HepG2 (cell line): Measurements from ENCODE around the gene SLC66A3. TPM values are rescaled to one million over a fixed set of nuclear protein-coding genes. Genes with fewer than 3 reads are reported as not detected.
A peak's percentile ranks its signal among the peaks of the same experiment; 100 is the strongest.

Experiments used
- ETV5 ChIP-seq: IDR thresholded peaks from 2 replicates; pipeline ENCODE4 v1.6.1; 2018; ENCODE audit warnings: missing biosample characterization, missing genetic modification reagents, inconsistent platforms, borderline replicate concordance
- KLF11 ChIP-seq: IDR thresholded peaks from 2 replicates; pipeline ENCODE4 v1.6.1; 2016; ENCODE audit warnings: missing compliant biosample characterization
- MYC ChIP-seq: sonication (generic); formaldehyde crosslinking; IDR thresholded peaks from 2 replicates; pipeline ENCODE4 v1.9.0; 2021; ENCODE audit warnings: missing genetic modification reagents, borderline replicate concordance
- SSRP1 ChIP-seq: IDR thresholded peaks from 2 replicates; pipeline ENCODE4 v1.6.1; 2016; ENCODE audit warnings: control low read depth
- ZNF225 ChIP-seq: sonication (generic); formaldehyde crosslinking; IDR thresholded peaks from 2 replicates; pipeline ENCODE4 v1.4.0; 2020; ENCODE audit warnings: mild to moderate bottlenecking, missing genetic modification reagents
- ZNF350 ChIP-seq: sonication (generic); formaldehyde crosslinking; IDR thresholded peaks from 2 replicates; pipeline ENCODE4 v1.4.0; 2020; ENCODE audit warnings: mild to moderate bottlenecking, low read depth, missing genetic modification reagents, borderline replicate concordance
- ZNF563 ChIP-seq: sonication (generic); formaldehyde crosslinking; IDR thresholded peaks from 2 replicates; pipeline ENCODE4 v1.8.0; 2022; ENCODE audit warnings: mild to moderate bottlenecking, moderate library complexity, missing genetic modification reagents
- ZNF883 ChIP-seq: sonication (generic); formaldehyde crosslinking; IDR thresholded peaks from 2 replicates; pipeline ENCODE4 v1.5.1; 2020; ENCODE audit warnings: mild to moderate bottlenecking, missing genetic modification reagents; ENCODE audit errors: not compliant biosample characterization
- ZZZ3 ChIP-seq: sonication (generic); formaldehyde crosslinking; IDR thresholded peaks from 2 replicates; pipeline ENCODE4 v1.4.0; 2020; ENCODE audit warnings: missing genetic modification reagents, mild to moderate bottlenecking, borderline replicate concordance
- polyA plus RNA-seq, 8 experiments: library from polyadenylated mRNA; depleted of rRNA in 3 of 8; stranded (reverse) in 7 of 8; unstranded in 1 of 8; fragments of >200 nt; fragmentation: Illumina TruSeq in 4 of 8; extraction: Trizol in 4 of 8; gene quantifications; 2 replicates each; pipeline versions ENCODE4 v1.2.1 to v1.2.3, GENCODE V29; 2011 to 2016; ENCODE audit warnings: low read depth in 4 of 8, missing spikeins in 1 of 8, mixed read lengths in 1 of 8; ENCODE audit not compliant: insufficient read depth in 1 of 8
- total RNA-seq, 5 experiments: library from RNA; depleted of rRNA; stranded (reverse); fragments of >200 nt; fragmentation: Illumina TruSeq; extraction: Trizol; gene quantifications; 2 replicates each; pipeline ENCODE4 v1.2.3, GENCODE V29; 2016; ENCODE audit warnings: low read depth in 1 of 5
- TF ChIP-seq, protein P1 (sequence below): sonication (generic); formaldehyde crosslinking; IDR thresholded peaks from 2 replicates; pipeline ENCODE4 v1.4.0; 2020; ENCODE audit warnings: missing genetic modification reagents; ENCODE audit errors: not compliant biosample characterization
- TF ChIP-seq, protein P2 (sequence below): IDR thresholded peaks from 2 replicates; pipeline ENCODE4 v1.6.1; 2012; ENCODE audit warnings: low read length, improper control_type of control experiment
- TF ChIP-seq, protein P3 (sequence below): sonication (generic); formaldehyde crosslinking; IDR thresholded peaks from 2 replicates; pipeline ENCODE4 v1.4.0; 2020; ENCODE audit warnings: missing genetic modification reagents
- TF ChIP-seq, protein P4 (sequence below): sonication (generic); formaldehyde crosslinking; IDR thresholded peaks from 2 replicates; pipeline ENCODE4 v1.5.0; 2020; ENCODE audit warnings: mild to moderate bottlenecking, missing genetic modification reagents
- TF ChIP-seq, protein P5 (sequence below): IDR thresholded peaks from 2 replicates; pipeline ENCODE4 v1.6.1; 2016; ENCODE audit warnings: control low read depth

SLC66A3 gene
- total and polyA plus RNA-seq, 2 of the 13 experiments (the other 11 are each of a cell fraction or from before 2014, with no cell fraction given): 2.2 to 3.7 TPM

DNA sequence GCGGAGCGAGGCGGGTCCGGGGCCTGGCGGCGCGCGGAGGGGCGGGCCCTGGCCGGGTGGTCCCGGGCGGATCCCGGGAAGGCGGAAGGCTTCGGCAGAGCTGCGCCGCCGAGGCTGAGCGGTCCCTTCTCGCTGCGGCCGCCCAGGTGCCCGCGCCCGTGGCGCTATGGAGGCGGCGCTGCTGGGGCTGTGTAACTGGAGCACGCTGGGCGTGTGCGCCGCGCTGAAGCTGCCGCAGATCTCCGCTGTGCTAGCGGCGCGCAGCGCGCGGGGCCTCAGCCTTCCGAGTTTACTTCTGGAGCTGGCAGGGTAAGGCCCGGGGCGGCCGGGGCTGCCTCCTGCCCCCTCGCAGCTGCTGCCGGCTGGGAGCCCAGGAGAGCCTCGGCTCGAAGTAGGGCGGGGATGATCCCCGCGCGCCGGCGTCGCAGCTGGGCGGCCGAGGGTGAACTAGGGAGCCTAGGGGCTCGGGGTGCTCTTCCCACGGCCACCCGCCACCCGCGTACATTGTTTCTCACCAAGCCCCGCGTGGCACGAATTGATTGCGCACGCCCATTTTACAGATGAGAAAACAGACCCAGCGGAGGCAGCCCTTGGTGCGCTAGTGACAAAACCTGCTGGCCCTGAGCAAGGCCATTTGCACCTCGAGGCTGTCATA, at the start of gene SLC66A3 (continued):
- peak; percentile 43; the same call in 1 of the 2 replicates for TF ChIP-seq ZNF350 (CRISPR knock-in tag)
- TF ChIP-seq, protein P1, sequence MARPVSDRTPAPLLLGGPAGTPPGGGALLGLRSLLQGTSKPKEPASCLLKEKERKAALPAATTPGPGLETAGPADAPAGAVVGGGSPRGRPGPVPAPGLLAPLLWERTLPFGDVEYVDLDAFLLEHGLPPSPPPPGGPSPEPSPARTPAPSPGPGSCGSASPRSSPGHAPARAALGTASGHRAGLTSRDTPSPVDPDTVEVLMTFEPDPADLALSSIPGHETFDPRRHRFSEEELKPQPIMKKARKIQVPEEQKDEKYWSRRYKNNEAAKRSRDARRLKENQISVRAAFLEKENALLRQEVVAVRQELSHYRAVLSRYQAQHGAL (CRISPR knock-in tag): peak; percentile 48
- peak; percentile 64 for TF ChIP-seq MYC (CRISPR knock-in tag)
- no peak for TF ChIP-seq ZZZ3 (CRISPR knock-in tag)
- TF ChIP-seq, protein P2, sequence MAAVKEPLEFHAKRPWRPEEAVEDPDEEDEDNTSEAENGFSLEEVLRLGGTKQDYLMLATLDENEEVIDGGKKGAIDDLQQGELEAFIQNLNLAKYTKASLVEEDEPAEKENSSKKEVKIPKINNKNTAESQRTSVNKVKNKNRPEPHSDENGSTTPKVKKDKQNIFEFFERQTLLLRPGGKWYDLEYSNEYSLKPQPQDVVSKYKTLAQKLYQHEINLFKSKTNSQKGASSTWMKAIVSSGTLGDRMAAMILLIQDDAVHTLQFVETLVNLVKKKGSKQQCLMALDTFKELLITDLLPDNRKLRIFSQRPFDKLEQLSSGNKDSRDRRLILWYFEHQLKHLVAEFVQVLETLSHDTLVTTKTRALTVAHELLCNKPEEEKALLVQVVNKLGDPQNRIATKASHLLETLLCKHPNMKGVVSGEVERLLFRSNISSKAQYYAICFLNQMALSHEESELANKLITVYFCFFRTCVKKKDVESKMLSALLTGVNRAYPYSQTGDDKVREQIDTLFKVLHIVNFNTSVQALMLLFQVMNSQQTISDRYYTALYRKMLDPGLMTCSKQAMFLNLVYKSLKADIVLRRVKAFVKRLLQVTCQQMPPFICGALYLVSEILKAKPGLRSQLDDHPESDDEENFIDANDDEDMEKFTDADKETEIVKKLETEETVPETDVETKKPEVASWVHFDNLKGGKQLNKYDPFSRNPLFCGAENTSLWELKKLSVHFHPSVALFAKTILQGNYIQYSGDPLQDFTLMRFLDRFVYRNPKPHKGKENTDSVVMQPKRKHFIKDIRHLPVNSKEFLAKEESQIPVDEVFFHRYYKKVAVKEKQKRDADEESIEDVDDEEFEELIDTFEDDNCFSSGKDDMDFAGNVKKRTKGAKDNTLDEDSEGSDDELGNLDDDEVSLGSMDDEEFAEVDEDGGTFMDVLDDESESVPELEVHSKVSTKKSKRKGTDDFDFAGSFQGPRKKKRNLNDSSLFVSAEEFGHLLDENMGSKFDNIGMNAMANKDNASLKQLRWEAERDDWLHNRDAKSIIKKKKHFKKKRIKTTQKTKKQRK: no peak
- TF ChIP-seq, protein P3, sequence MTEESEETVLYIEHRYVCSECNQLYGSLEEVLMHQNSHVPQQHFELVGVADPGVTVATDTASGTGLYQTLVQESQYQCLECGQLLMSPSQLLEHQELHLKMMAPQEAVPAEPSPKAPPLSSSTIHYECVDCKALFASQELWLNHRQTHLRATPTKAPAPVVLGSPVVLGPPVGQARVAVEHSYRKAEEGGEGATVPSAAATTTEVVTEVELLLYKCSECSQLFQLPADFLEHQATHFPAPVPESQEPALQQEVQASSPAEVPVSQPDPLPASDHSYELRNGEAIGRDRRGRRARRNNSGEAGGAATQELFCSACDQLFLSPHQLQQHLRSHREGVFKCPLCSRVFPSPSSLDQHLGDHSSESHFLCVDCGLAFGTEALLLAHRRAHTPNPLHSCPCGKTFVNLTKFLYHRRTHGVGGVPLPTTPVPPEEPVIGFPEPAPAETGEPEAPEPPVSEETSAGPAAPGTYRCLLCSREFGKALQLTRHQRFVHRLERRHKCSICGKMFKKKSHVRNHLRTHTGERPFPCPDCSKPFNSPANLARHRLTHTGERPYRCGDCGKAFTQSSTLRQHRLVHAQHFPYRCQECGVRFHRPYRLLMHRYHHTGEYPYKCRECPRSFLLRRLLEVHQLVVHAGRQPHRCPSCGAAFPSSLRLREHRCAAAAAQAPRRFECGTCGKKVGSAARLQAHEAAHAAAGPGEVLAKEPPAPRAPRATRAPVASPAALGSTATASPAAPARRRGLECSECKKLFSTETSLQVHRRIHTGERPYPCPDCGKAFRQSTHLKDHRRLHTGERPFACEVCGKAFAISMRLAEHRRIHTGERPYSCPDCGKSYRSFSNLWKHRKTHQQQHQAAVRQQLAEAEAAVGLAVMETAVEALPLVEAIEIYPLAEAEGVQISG (CRISPR knock-in tag): peak; percentile 65
- peak; percentile 94 for TF ChIP-seq ZNF225 (CRISPR knock-in tag)
- TF ChIP-seq, protein P4, sequence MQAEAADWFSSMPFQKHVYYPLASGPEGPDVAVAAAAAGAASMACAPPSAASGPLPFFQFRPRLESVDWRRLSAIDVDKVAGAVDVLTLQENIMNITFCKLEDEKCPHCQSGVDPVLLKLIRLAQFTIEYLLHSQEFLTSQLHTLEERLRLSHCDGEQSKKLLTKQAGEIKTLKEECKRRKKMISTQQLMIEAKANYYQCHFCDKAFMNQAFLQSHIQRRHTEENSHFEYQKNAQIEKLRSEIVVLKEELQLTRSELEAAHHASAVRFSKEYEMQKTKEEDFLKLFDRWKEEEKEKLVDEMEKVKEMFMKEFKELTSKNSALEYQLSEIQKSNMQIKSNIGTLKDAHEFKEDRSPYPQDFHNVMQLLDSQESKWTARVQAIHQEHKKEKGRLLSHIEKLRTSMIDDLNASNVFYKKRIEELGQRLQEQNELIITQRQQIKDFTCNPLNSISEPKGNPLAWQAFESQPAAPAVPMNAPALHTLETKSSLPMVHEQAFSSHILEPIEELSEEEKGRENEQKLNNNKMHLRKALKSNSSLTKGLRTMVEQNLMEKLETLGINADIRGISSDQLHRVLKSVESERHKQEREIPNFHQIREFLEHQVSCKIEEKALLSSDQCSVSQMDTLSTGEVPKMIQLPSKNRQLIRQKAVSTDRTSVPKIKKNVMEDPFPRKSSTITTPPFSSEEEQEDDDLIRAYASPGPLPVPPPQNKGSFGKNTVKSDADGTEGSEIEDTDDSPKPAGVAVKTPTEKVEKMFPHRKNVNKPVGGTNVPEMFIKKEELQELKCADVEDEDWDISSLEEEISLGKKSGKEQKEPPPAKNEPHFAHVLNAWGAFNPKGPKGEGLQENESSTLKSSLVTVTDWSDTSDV (CRISPR knock-in tag): 0 out of 2 replicates have a peak, but pooled peaks have one; percentile 42
- peak; percentile 25; the same call in 1 of the 2 replicates for TF ChIP-seq KLF11 (CRISPR knock-in tag)
- no peak for TF ChIP-seq SSRP1 (CRISPR knock-in tag)
- peak; percentile 92; the same call in 1 of the 2 replicates for TF ChIP-seq ZNF563 (CRISPR knock-in tag)
- TF ChIP-seq, protein P5, sequence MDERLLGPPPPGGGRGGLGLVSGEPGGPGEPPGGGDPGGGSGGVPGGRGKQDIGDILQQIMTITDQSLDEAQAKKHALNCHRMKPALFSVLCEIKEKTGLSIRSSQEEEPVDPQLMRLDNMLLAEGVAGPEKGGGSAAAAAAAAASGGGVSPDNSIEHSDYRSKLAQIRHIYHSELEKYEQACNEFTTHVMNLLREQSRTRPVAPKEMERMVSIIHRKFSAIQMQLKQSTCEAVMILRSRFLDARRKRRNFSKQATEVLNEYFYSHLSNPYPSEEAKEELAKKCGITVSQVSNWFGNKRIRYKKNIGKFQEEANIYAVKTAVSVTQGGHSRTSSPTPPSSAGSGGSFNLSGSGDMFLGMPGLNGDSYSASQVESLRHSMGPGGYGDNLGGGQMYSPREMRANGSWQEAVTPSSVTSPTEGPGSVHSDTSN (CRISPR knock-in tag): no peak
- TF ChIP-seq ZNF883 (CRISPR knock-in tag): peak; percentile 68
- peak; percentile 40; the same call in 1 of the 2 replicates for TF ChIP-seq ETV5
